Panc1 (cell line): ENCODE data around the gene LDHB. TPM values are rescaled to one million over a fixed set of nuclear protein-coding genes. Genes with fewer than 3 reads are reported as not detected.

Experiments
- ATAC-seq: fragments of 200-7000 bp; cut with Tn5 transposase; 2 replicates; pipeline ENCODE4 v1.9.1; 2020; ENCODE audit warnings: mild to moderate bottlenecking, moderate library complexity
- BruUV-seq: library from RNA; stranded (reverse); fragments of 400-500 nt; replicated peaks from 2 replicates; lab custom pipeline; 2021; lab: Mats Ljungman, UMichigan
- CTCF ChIA-PET: fragments of 300-600 bp; sonication (Branson Sonifier 250); formaldehyde crosslinking; loops from one replicate; lab custom pipeline; 2022; ENCODE audit warnings: antibody characterized with exemption; lab: Charles Lee
- POLR2A ChIA-PET: fragments of 300-600 bp; sonication (Branson Sonifier 250); formaldehyde crosslinking; loops from one replicate; lab custom pipeline; 2022; ENCODE audit warnings: antibody characterized with exemption; lab: Charles Lee
- DNase-seq: peaks from one replicate; pipeline ENCODE4 v3.0.0-alpha.2; 2010; ENCODE audit warnings: low read depth, low spot score
- H3K27ac ChIP-seq: 2 replicates; pipeline ENCODE4 v1.5.1; 2011; ENCODE audit warnings: mild to moderate bottlenecking, low read length, inconsistent platforms
- H3K27me3 ChIP-seq: fragments of 200-500 bp; sonication (Bioruptor generic); 2 replicates; pipeline ENCODE4 v1.6.0; 2014; ENCODE audit warnings: low read length, inconsistent platforms; ENCODE audit not compliant: control insufficient read depth, insufficient read depth
- H3K36me3 ChIP-seq: fragments of 200-500 bp; sonication (Bioruptor generic); 2 replicates; pipeline ENCODE4 v1.5.1; 2014; ENCODE audit warnings: inconsistent platforms, mild to moderate bottlenecking, low read length, moderate library complexity; ENCODE audit not compliant: control insufficient read depth, insufficient read depth
- H3K4me1 ChIP-seq: 2 replicates; pipeline ENCODE4 v1.5.1; 2011; ENCODE audit warnings: inconsistent platforms, mild to moderate bottlenecking, low read length, moderate library complexity; ENCODE audit not compliant: control insufficient read depth, insufficient read depth
- H3K4me3 ChIP-seq, 2 experiments: 2 replicates each; pipeline ENCODE4 v1.5.1; 2011 to 2012; ENCODE audit warnings: low read depth in 2 of 2, low read length in 2 of 2, mild to moderate bottlenecking in 2 of 2, inconsistent platforms in 1 of 2, moderate library complexity in 1 of 2
- H3K9me3 ChIP-seq: fragments of 200-500 bp; sonication (Bioruptor generic); 2 replicates; pipeline ENCODE4 v1.5.1; 2014; ENCODE audit warnings: low read depth, mild to moderate bottlenecking, inconsistent platforms, low read length, moderate library complexity; ENCODE audit not compliant: control insufficient read depth, insufficient read depth
- CTCF ChIP-seq: fragments of 450-650 bp; IDR thresholded peaks from 2 replicates; pipeline ENCODE4 v1.5.1; 2017; ENCODE audit warnings: mild to moderate bottlenecking
- POLR2AphosphoS5 ChIP-seq: IDR thresholded peaks from 2 replicates; pipeline ENCODE4 v1.6.1; 2012; ENCODE audit warnings: mild to moderate bottlenecking, low read depth, low read length, moderate library complexity
- REST ChIP-seq, 2 experiments: IDR thresholded peaks; 2 replicates each; pipeline ENCODE4 v1.6.1; 2011 to 2012; ENCODE audit warnings: low read depth in 2 of 2, control low read depth in 1 of 2, low read length in 1 of 2, mild to moderate bottlenecking in 1 of 2, moderate library complexity in 1 of 2; ENCODE audit not compliant: insufficient read depth in 1 of 2
- SIN3A ChIP-seq: IDR thresholded peaks from 2 replicates; pipeline ENCODE4 v1.6.1; 2012; ENCODE audit warnings: low read depth, mild to moderate bottlenecking, low read length, moderate library complexity, borderline replicate concordance; ENCODE audit not compliant: insufficient read depth
- TCF7L2 ChIP-seq: IDR thresholded peaks from 2 replicates; pipeline ENCODE4 v1.6.1; 2011; ENCODE audit warnings: mild to moderate bottlenecking, low read depth, low read length, inconsistent platforms
- in situ Hi-C: cut with HindIII; loops from 2 replicates; pipeline ENCODE4 v1.10.0; 2016; ENCODE audit warnings: low sequenced_read_pairs, low pct_unique_long_range_greater_than_20kb
- intact Hi-C: fragments of 100-400 bp; cut with micrococcal nuclease; formaldehyde crosslinking; loops from one replicate; pipeline ENCODE4 v1.10.0; 2022; ENCODE audit not compliant: unreplicated experiment
- total RNA-seq: library from RNA; stranded (reverse); gene quantifications from one replicate; pipeline ENCODE4 v1.2.1, GENCODE V29; 2021; ENCODE audit not compliant: unreplicated experiment

LDHB gene
- total RNA-seq, 1 experiment from 2014 or later = 552 TPM

GRCh38 chr12:21607701-21608100 is 49.9 kb downstream of the LDHB start:
- TF ChIP-seq CTCF = peak; percentile 24; the same call in 1 of the 2 replicates
- no peak for TF ChIP-seq TCF7L2
- ChIA-PET CTCF (no interaction called here), POLR2A (no interaction called here)
- no peak for ATAC-seq
- intact Hi-C loops (loop anchor here (5.0 kb wide), 1 partner anchor 75 kb away; no protein-coding TSS in a partner anchor), in situ Hi-C loops (no loop called here)
- Histone ChIP-seq H3K4me1 (no peaks in the 10 kb centered on the region), H3K27me3 (no peaks in the 10 kb centered on the region; the same call in 1 of the 2 replicates), H3K36me3 (no peaks in the 10 kb centered on the region), H3K27ac (no peak overlapping the region), H3K4me3 (no peak overlapping the region), H3K9me3 (no peaks in the 10 kb centered on the region)
- BruUV-seq = no TSS peak
- DNase-seq = no peak

- CTCF ChIA-PET = no interaction called here
- intact Hi-C loops = loop anchor here (5.0 kb wide), 1 partner anchor 76 kb away; no protein-coding TSS in a partner anchor
- TF ChIP-seq TCF7L2 (no peak), CTCF (no peak), SIN3A (no peak), REST (IDR thresholded peaks at IDR 0.05; ENCODE audit: insufficient read depth in 1 of 2, low read depth in 2 of 2, low read length in 1 of 2) (no peak), POLR2AphosphoS5 (no peak)
Observed at GRCh38 chr12:21606175-21606574, 51.5 kb downstream of the LDHB start.

More at GRCh38 chr12:21606175-21606574, 51.5 kb downstream of the LDHB start:
- BruUV-seq = no TSS peak
- no peak overlapping the region for H3K4me3 ChIP-seq
- H3K27ac ChIP-seq = no peak overlapping the region
- in situ Hi-C loops = no loop called here
- H3K9me3 ChIP-seq = no peaks in the 10 kb centered on the region
- ATAC-seq (no peak), DNase-seq (no peak)
- no peaks in the 10 kb centered on the region for H3K36me3 ChIP-seq
- POLR2A ChIA-PET = no interaction called here
- no peaks in the 10 kb centered on the region for H3K4me1 ChIP-seq
- H3K27me3 ChIP-seq = no peaks in the 10 kb centered on the region
